Frontal cortex (tissue), 4 donors: ENCODE results near the gene CYP4F22. TPM values are rescaled to one million over a fixed set of nuclear protein-coding genes. Genes with fewer than 3 reads are reported as not detected.
"Not testable (repeated sequence)": the region's sequence is repeated elsewhere in the genome, so short reads cannot be mapped to it uniquely, and the experiment has no call there.

Source experiments
- DNase-seq, 2 donors: peaks; one replicate each; pipeline ENCODE4 v3.0.0; 2012; ENCODE audit warnings: low spot score in 2 of 2
- FAIRE-seq: peaks from 2 replicates; lab custom pipeline; 2012; peaks lifted over from hg19 to GRCh38; lab: Jason Lieb, UNC
- total RNA-seq: library from RNA; depleted of rRNA; stranded (reverse); fragments of >200 nt; gene quantifications from one replicate; pipeline ENCODE4 v1.2.3, GENCODE V29; 2014
- donor health status: control.
- donor health status: control.
- donor health status: control.

Gene CYP4F22
- total RNA-seq, 1 donor from 2014 or later = not detected

GRCh38 chr19:15487038-15487437 lies 21.3 kb upstream of the CYP4F22 start:
- no peak for DNase-seq
- FAIRE-seq = no peak

GRCh38 chr19:15488489-15489226 lies 19.7 kb upstream of the CYP4F22 start:
- DNase-seq (no peak), FAIRE-seq (no peak)

GRCh38 chr19:15495151-15495550 lies 13.2 kb upstream of the CYP4F22 start:
- no peak for FAIRE-seq
- no peak for DNase-seq

GRCh38 chr19:15498156-15498858 lies 10.0 kb upstream of the CYP4F22 start:
- DNase-seq (no peak), FAIRE-seq (no peak)

- DNase-seq (no peak), FAIRE-seq (no peak)
These were observed 9.4 kb upstream of the CYP4F22 start for GRCh38 chr19:15498910-15499309.

- DNase-seq (no peak), FAIRE-seq (no peak)
These were observed 6.7 kb upstream of the CYP4F22 start for GRCh38 chr19:15501596-15501995.

GRCh38 chr19:15502264-15502663 lies 6.1 kb upstream of the CYP4F22 start:
- FAIRE-seq (no peak), DNase-seq (no peak)

GRCh38 chr19:15506074-15506571 lies 2.2 kb upstream of the CYP4F22 start:
- no peak for FAIRE-seq
- no peak for DNase-seq

GRCh38 chr19:15507068-15508034 lies 974 bp upstream of the CYP4F22 start:
- FAIRE-seq = no peak
- no peak for DNase-seq

GRCh38 chr19:15511671-15512424 lies 3.5 kb downstream of the CYP4F22 start:
- FAIRE-seq (no peak), DNase-seq (no peak)

GRCh38 chr19:15515227-15515625 lies 6.9 kb downstream of the CYP4F22 start:
- not testable (repeated sequence) for DNase-seq, FAIRE-seq

GRCh38 chr19:15516363-15516762 lies 8.0 kb downstream of the CYP4F22 start:
- FAIRE-seq (no peak), DNase-seq (no peak)

- FAIRE-seq = no peak
- DNase-seq = no peak
These were observed 9.5 kb downstream of the CYP4F22 start for GRCh38 chr19:15517778-15518177.

GRCh38 chr19:15519433-15519976 lies 11.2 kb downstream of the CYP4F22 start:
- FAIRE-seq (no peak), DNase-seq (no peak)

- DNase-seq (no peak), FAIRE-seq (no peak)
These were observed 16.5 kb downstream of the CYP4F22 start for GRCh38 chr19:15524781-15525180.

- no peak for FAIRE-seq
- no peak for DNase-seq
These were observed 17.0 kb downstream of the CYP4F22 start for GRCh38 chr19:15525291-15525690.

GRCh38 chr19:15526408-15526807 lies 18.1 kb downstream of the CYP4F22 start:
- FAIRE-seq (no peak), DNase-seq (no peak)

- DNase-seq = no peak
- FAIRE-seq = no peak
These were observed 19.4 kb downstream of the CYP4F22 start for GRCh38 chr19:15527705-15528104.

- FAIRE-seq = no peak
- no peak for DNase-seq
These were observed 21.5 kb downstream of the CYP4F22 start for GRCh38 chr19:15529774-15530372.
